Central memory CD8-positive, alpha-beta T cell (primary cell): Measurements from ENCODE around the gene PPM1L.

Experiments
- ATAC-seq: fragments of 150-1000 bp; cut with Tn5 transposase; replicated peaks from 2 replicates; pipeline ENCODE4 v1.10.0; 2022; ENCODE audit warnings: mild to moderate bottlenecking, moderate FRiP score, moderate number of reproducible peaks; ENCODE audit not compliant: poor library complexity, severe bottlenecking; ENCODE audit errors: extremely low read depth
- DNase-seq, 2 donors: peaks; one replicate each; pipeline ENCODE4 v3.0.0; 2021; ENCODE audit warnings: low spot score in 2 of 2
- H3K27ac Mint-ChIP-seq: one replicate; pipeline ENCODE4 v1.8.0; 2022; ENCODE audit warnings: low read depth, mild to moderate bottlenecking, moderate library complexity, mixed read lengths
- H3K27me3 Mint-ChIP-seq: one replicate; pipeline ENCODE4 v1.8.0; 2022; ENCODE audit warnings: mixed read lengths
- H3K36me3 Mint-ChIP-seq: one replicate; pipeline ENCODE4 v1.8.0; 2022; ENCODE audit warnings: mild to moderate bottlenecking, moderate library complexity, mixed read lengths; ENCODE audit not compliant: insufficient read depth
- H3K4me1 Mint-ChIP-seq: one replicate; pipeline ENCODE4 v1.8.0; 2022; ENCODE audit warnings: mixed read lengths
- H3K4me3 Mint-ChIP-seq: one replicate; pipeline ENCODE4 v1.8.0; 2022; ENCODE audit warnings: mild to moderate bottlenecking, moderate library complexity, mixed read lengths
- H3K9me3 Mint-ChIP-seq: one replicate; pipeline ENCODE4 v1.8.0; 2022; ENCODE audit warnings: mixed read lengths

Gene PPM1L

DNA sequence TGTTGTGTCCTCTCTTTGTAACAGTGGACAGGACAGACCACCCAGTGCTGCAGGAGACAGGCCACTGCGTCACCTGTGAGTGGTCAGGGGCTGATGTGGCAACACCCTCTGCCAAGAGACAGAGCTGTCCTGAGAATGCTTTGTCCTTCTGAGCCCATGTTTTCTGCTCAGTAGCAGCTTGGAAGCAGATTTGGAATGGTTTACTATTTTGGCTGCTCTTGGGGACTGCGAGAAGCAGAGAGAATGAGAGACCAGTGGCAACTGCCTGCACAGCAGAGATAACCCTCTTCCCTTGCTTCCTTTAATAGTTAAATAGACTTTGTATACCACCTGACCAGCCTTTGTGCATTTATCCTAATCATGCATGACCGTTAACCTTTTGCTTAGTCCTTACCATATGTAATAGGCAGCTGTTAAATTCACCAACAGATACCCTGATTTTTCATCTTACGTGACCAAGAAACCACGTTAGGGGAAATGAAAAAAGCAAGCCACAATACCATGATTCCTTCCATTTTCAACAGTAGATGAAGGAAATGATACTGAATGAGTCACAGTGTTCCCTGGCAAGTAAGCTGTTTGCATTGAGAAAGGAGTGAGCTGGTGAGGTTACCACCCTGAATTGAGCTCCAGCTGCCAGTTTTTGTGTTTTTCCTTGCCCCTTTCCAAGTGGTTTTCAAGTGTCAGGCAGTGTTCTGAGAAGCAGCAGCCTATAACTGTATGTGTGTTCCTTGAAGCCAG lies 313.6 kb downstream of the PPM1L start:
- DNase-seq: no peak
- Mint-ChIP-seq H3K27ac (no peak overlapping the region), H3K4me1 (no peaks in the 10 kb centered on the region), H3K9me3 (no peaks in the 10 kb centered on the region), H3K4me3 (no peak overlapping the region), H3K27me3 (no peaks in the 10 kb centered on the region), H3K36me3 (peaks cover 4% of the 10 kb centered on the region)
- ATAC-seq: no peak

- H3K27me3 Mint-ChIP-seq: no peaks in the 10 kb centered on the region
- no peaks in the 10 kb centered on the region for H3K4me1 Mint-ChIP-seq
- H3K36me3 Mint-ChIP-seq: peaks cover 4% of the 10 kb centered on the region
- H3K9me3 Mint-ChIP-seq: no peaks in the 10 kb centered on the region
- no peak for ATAC-seq
- H3K4me3 Mint-ChIP-seq: no peak overlapping the region
- H3K27ac Mint-ChIP-seq: no peak overlapping the region
- no peak for DNase-seq
These were observed 314.4 kb downstream of the PPM1L start for GRCh38 chr3:161070252-161070930.

GRCh38 chr3:161070980-161071663 lies 315.1 kb downstream of the PPM1L start:
- Mint-ChIP-seq H3K27ac (no peak overlapping the region), H3K4me1 (no peaks in the 10 kb centered on the region), H3K27me3 (no peaks in the 10 kb centered on the region), H3K9me3 (no peaks in the 10 kb centered on the region), H3K4me3 (no peak overlapping the region), H3K36me3 (peaks cover 4% of the 10 kb centered on the region)
- DNase-seq: no peak
- no peak for ATAC-seq

DNA sequence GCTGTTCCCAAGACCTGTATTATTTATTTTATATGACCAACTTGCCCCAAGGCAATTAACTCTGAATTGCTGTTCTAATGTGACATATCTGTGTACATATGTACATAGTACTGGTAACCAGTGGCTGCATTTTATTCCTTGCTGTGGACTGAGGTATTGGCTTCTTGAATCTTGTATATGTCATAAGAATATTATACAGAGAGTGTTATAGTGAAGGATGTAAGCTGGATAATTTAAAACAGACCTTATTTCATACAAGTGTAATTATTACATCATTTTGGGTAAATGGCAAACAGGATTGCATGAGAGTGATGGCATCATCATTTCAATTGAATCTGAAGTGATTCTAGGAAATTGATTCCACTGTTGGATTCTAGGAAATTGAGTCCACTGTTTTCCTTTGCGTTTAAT lies 316.2 kb downstream of the PPM1L start:
- Mint-ChIP-seq H3K9me3 (no peaks in the 10 kb centered on the region), H3K4me3 (no peak overlapping the region), H3K27me3 (peaks cover 5% of the 10 kb centered on the region), H3K36me3 (peaks cover 2% of the 10 kb centered on the region), H3K27ac (no peak overlapping the region), H3K4me1 (no peaks in the 10 kb centered on the region)
- no peak for DNase-seq
- ATAC-seq: no peak

DNA sequence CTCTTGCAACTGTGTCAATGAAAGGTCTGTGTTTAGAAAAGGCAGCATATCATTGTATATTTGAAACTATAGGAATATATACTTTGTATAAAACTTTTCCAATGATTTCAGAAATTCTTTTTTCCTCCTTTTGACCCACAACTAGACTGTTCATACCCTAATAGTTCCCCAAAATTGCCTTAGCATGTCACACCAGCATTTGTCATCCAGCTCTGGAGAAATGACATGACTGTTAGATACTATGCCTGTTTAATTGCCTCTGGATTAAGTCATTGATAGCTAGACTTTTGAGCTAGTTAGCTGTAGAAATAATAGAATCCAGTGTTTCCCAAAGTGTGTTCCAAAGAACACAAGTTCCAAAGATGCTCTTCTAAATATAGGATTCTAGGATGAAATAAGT lies 316.7 kb downstream of the PPM1L start:
- H3K9me3 Mint-ChIP-seq: no peaks in the 10 kb centered on the region
- H3K27ac Mint-ChIP-seq: no peak overlapping the region
- no peaks in the 10 kb centered on the region for H3K4me1 Mint-ChIP-seq
- H3K36me3 Mint-ChIP-seq: peaks cover 2% of the 10 kb centered on the region
- H3K4me3 Mint-ChIP-seq: no peak overlapping the region
- ATAC-seq (no peak), DNase-seq (no peak)
- H3K27me3 Mint-ChIP-seq: peaks cover 6% of the 10 kb centered on the region

GRCh38 chr3:161073181-161073580 lies 317.1 kb downstream of the PPM1L start:
- no peak overlapping the region for H3K27ac Mint-ChIP-seq

GRCh38 chr3:161081633-161082032 lies 325.6 kb downstream of the PPM1L start:
- H3K9me3 Mint-ChIP-seq: no peaks in the 10 kb centered on the region
- no peak overlapping the region for H3K4me3 Mint-ChIP-seq
- DNase-seq: no peak
- ATAC-seq: no peak
- H3K4me1 Mint-ChIP-seq: peaks cover 4% of the 10 kb centered on the region
- no peaks in the 10 kb centered on the region for H3K36me3 Mint-ChIP-seq
- peaks cover 6% of the 10 kb centered on the region for H3K27me3 Mint-ChIP-seq
- H3K27ac Mint-ChIP-seq: no peak overlapping the region

More at GRCh38 chr3:161073181-161073580, 317.1 kb downstream of the PPM1L start:
- Mint-ChIP-seq H3K4me1 (no peaks in the 10 kb centered on the region), H3K27me3 (peaks cover 6% of the 10 kb centered on the region), H3K9me3 (no peaks in the 10 kb centered on the region), H3K36me3 (peaks cover 2% of the 10 kb centered on the region), H3K4me3 (no peak overlapping the region)
- DNase-seq (no peak), ATAC-seq (no peak)

DNA sequence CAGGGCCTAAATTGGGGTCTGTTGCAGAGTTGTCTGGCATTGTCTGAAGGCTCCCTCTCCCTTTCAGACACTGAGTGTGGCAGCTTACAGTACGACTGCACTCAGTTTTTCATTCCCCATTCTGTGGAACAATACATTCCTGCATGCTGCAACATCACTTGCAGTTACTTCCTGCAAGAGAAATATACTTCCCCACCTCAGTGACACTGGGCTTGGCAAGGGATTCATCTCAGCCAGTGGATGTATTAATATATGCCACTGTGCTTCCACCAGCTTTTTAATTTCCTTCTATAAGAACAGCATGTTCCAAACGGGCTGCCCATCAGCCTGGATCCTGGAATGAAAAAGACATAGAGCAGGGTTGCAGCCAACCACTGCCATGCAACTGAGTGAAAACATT lies 326.0 kb downstream of the PPM1L start:
- no peaks in the 10 kb centered on the region for H3K36me3 Mint-ChIP-seq
- peaks cover 4% of the 10 kb centered on the region for H3K4me1 Mint-ChIP-seq
- H3K4me3 Mint-ChIP-seq: no peak overlapping the region
- DNase-seq (no peak), ATAC-seq (no peak)
- peaks cover 4% of the 10 kb centered on the region for H3K27me3 Mint-ChIP-seq
- H3K27ac Mint-ChIP-seq: no peak overlapping the region
- H3K9me3 Mint-ChIP-seq: no peaks in the 10 kb centered on the region

GRCh38 chr3:161083131-161083530 lies 327.1 kb downstream of the PPM1L start:
- peaks cover 9% of the 10 kb centered on the region for H3K27me3 Mint-ChIP-seq

DNA sequence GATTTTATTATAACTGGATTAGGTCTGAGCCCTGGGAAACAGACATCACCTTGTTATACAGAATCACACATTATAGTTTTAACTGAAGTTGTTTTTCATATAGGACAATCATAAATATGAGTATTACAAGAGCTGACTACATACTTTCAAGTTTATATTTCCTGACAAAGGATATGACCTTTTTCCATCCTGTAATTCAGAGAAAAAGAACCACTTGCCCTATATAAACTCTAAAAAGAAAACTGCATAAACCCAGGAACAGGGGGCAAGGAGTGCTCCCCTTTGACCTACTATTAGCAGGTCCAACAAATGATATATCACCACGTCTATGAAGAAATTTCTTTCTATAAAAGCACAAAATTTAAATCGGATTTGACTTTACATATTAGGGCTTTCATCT lies 328.2 kb downstream of the PPM1L start:
- Mint-ChIP-seq H3K27me3 (peaks cover 9% of the 10 kb centered on the region), H3K4me3 (no peak overlapping the region), H3K9me3 (no peaks in the 10 kb centered on the region), H3K27ac (no peak overlapping the region), H3K4me1 (peaks cover 4% of the 10 kb centered on the region), H3K36me3 (no peaks in the 10 kb centered on the region)
- no peak for ATAC-seq
- no peak for DNase-seq

More at GRCh38 chr3:161083131-161083530, 327.1 kb downstream of the PPM1L start:
- Mint-ChIP-seq H3K27ac (no peak overlapping the region), H3K4me3 (no peak overlapping the region), H3K4me1 (peaks cover 4% of the 10 kb centered on the region), H3K9me3 (no peaks in the 10 kb centered on the region), H3K36me3 (no peaks in the 10 kb centered on the region)
- ATAC-seq: no peak
- no peak for DNase-seq

GRCh38 chr3:161093895-161094294 lies 337.9 kb downstream of the PPM1L start:
- H3K27ac Mint-ChIP-seq: no peak overlapping the region
- ATAC-seq: no peak

GRCh38 chr3:161096771-161097367 lies 340.8 kb downstream of the PPM1L start:
- Mint-ChIP-seq H3K9me3 (no peaks in the 10 kb centered on the region), H3K4me1 (no peaks in the 10 kb centered on the region), H3K27me3 (no peaks in the 10 kb centered on the region), H3K36me3 (peaks cover 2% of the 10 kb centered on the region), H3K27ac (no peak overlapping the region), H3K4me3 (no peak overlapping the region)
- no peak for ATAC-seq
- DNase-seq: no peak

More at GRCh38 chr3:161093895-161094294, 337.9 kb downstream of the PPM1L start:
- H3K4me3 Mint-ChIP-seq: no peak overlapping the region
- no peaks in the 10 kb centered on the region for H3K27me3 Mint-ChIP-seq
- no peaks in the 10 kb centered on the region for H3K9me3 Mint-ChIP-seq
- no peak for DNase-seq
- peaks cover 2% of the 10 kb centered on the region for H3K36me3 Mint-ChIP-seq
- no peaks in the 10 kb centered on the region for H3K4me1 Mint-ChIP-seq
